MCF 10A (cell line): ENCODE data around the gene SLC30A9. TPM values are rescaled to one million over a fixed set of nuclear protein-coding genes. Genes with fewer than 3 reads are reported as not detected.

ENCODE experiments used
- BruUV-seq: library from RNA; stranded (reverse); fragments of 400-500 nt; replicated peaks from 2 replicates; lab custom pipeline; 2021; lab: Mats Ljungman, UMichigan
- CTCF ChIA-PET: fragments of 300-600 bp; sonication (Branson Sonifier 250); formaldehyde crosslinking; extraction: SDS; loops from one replicate; lab custom pipeline; 2021; ENCODE audit warnings: antibody characterized with exemption, inconsistent platforms; lab: Yijun Ruan, JAX
- POLR2A ChIA-PET: fragments of 300-600, 350-650 bp; sonication (Branson Sonifier 250); formaldehyde crosslinking; extraction: SDS; loops from one replicate; lab custom pipeline; 2020; ENCODE audit warnings: antibody characterized with exemption, inconsistent platforms; lab: Yijun Ruan, JAX
- DNase-seq: peaks from one replicate; pipeline ENCODE4 v3.0.0-alpha.2; 2018; ENCODE audit not compliant: unreplicated experiment
- H3K27ac Mint-ChIP-seq: one replicate; pipeline ENCODE4 v1.8.0; 2022; ENCODE audit warnings: mild to moderate bottlenecking, low read depth, mixed read lengths; ENCODE audit not compliant: unreplicated experiment
- H3K27me3 Mint-ChIP-seq: one replicate; pipeline ENCODE4 v1.8.0; 2022; ENCODE audit warnings: mixed read lengths; ENCODE audit not compliant: insufficient read depth, unreplicated experiment
- H3K36me3 Mint-ChIP-seq: one replicate; pipeline ENCODE4 v1.8.0; 2022; ENCODE audit warnings: mild to moderate bottlenecking, moderate library complexity, mixed read lengths; ENCODE audit not compliant: insufficient read depth, unreplicated experiment
- H3K4me1 Mint-ChIP-seq: one replicate; pipeline ENCODE4 v1.8.0; 2022; ENCODE audit warnings: mixed read lengths; ENCODE audit not compliant: insufficient read depth, unreplicated experiment
- H3K4me3 Mint-ChIP-seq: one replicate; pipeline ENCODE4 v1.8.0; 2022; ENCODE audit warnings: mild to moderate bottlenecking, moderate library complexity, mixed read lengths; ENCODE audit not compliant: unreplicated experiment
- H3K9me3 Mint-ChIP-seq: one replicate; pipeline ENCODE4 v1.8.0; 2022; ENCODE audit warnings: mixed read lengths; ENCODE audit not compliant: unreplicated experiment
- CTCF ChIP-seq: fragments of 200-600 bp; IDR thresholded peaks from one replicate; pipeline ENCODE4 v1.8.0; 2022; ENCODE audit warnings: antibody characterized with exemption, mild to moderate bottlenecking; ENCODE audit not compliant: unreplicated experiment
- intact Hi-C: fragments of 100-400 bp; cut with micrococcal nuclease; formaldehyde crosslinking; loops from 2 replicates; pipeline ENCODE4 v1.14.1; 2022
- total RNA-seq: library from RNA; stranded (reverse); gene quantifications from 2 replicates; pipeline ENCODE4 v1.2.3, GENCODE V29; 2022

SLC30A9 gene
- total RNA-seq, 1 experiment from 2014 or later: 58.5 TPM

GRCh38 chr4:42088386-42088785, 98.1 kb downstream of the SLC30A9 start:
- no TSS peak for BruUV-seq
- peaks cover 36% of the 10 kb centered on the region for H3K36me3 Mint-ChIP-seq
- H3K4me1 Mint-ChIP-seq: no peaks in the 10 kb centered on the region
- CTCF ChIA-PET: interaction anchor here (0.9 to 1.0 kb wide), 2 partner anchors 11 to 19 kb away, joined by 3 to 4 read pairs; no protein-coding TSS in a partner anchor
- H3K9me3 Mint-ChIP-seq: no peaks in the 10 kb centered on the region
- TF ChIP-seq CTCF: no peak
- intact Hi-C loops: no loop called here
- H3K27ac Mint-ChIP-seq: peak overlapping the region; percentile 51
- H3K27me3 Mint-ChIP-seq: no peaks in the 10 kb centered on the region
- H3K4me3 Mint-ChIP-seq: no peak overlapping the region
- POLR2A ChIA-PET: no interaction called here
- no peak for DNase-seq

- peaks cover 15% of the 10 kb centered on the region for H3K4me1 Mint-ChIP-seq
- no peaks in the 10 kb centered on the region for H3K9me3 Mint-ChIP-seq
- peaks cover 5% of the 10 kb centered on the region for H3K36me3 Mint-ChIP-seq
- no peaks in the 10 kb centered on the region for H3K27me3 Mint-ChIP-seq
- intact Hi-C loops: no loop called here
- H3K4me3 Mint-ChIP-seq: peak overlapping the region; percentile 50
- DNase-seq: peak; percentile 80
- ChIA-PET CTCF (interaction anchor here (0.7 kb wide), 1 partner anchor 1191 kb away, joined by 3 read pairs; no protein-coding TSS in a partner anchor), POLR2A (interaction anchor here (0.6 kb wide), 1 partner anchor 104 kb away, joined by 3 read pairs; no protein-coding TSS in a partner anchor)
- TF ChIP-seq CTCF: no peak
- BruUV-seq: no TSS peak
- no peak overlapping the region for H3K27ac Mint-ChIP-seq
Measured at GRCh38 chr4:42101446-42101975, 111.2 kb downstream of the SLC30A9 start.

- TF ChIP-seq CTCF: no peak
- intact Hi-C loops: no loop called here
- peaks cover 15% of the 10 kb centered on the region for H3K4me1 Mint-ChIP-seq
- no peak overlapping the region for H3K27ac Mint-ChIP-seq
- ChIA-PET POLR2A (no interaction called here), CTCF (no interaction called here)
- H3K4me3 Mint-ChIP-seq: no peak overlapping the region
- BruUV-seq: no TSS peak
- H3K9me3 Mint-ChIP-seq: no peaks in the 10 kb centered on the region
- H3K36me3 Mint-ChIP-seq: peaks cover 5% of the 10 kb centered on the region
- no peaks in the 10 kb centered on the region for H3K27me3 Mint-ChIP-seq
- DNase-seq: peak; percentile 61
Measured at GRCh38 chr4:42104521-42104920, 114.2 kb downstream of the SLC30A9 start.

GRCh38 chr4:42112846-42113245, 122.5 kb downstream of the SLC30A9 start:
- DNase-seq: no peak
- TF ChIP-seq CTCF: no peak
- H3K36me3 Mint-ChIP-seq: no peaks in the 10 kb centered on the region
- H3K4me1 Mint-ChIP-seq: no peaks in the 10 kb centered on the region
- BruUV-seq: no TSS peak
- H3K27me3 Mint-ChIP-seq: peaks cover 26% of the 10 kb centered on the region
- intact Hi-C loops: no loop called here
- H3K4me3 Mint-ChIP-seq: no peak overlapping the region
- H3K9me3 Mint-ChIP-seq: no peaks in the 10 kb centered on the region
- POLR2A ChIA-PET: interaction anchor here (0.6 kb wide), 1 partner anchor 176 kb away, joined by 3 read pairs; no protein-coding TSS in a partner anchor
- no peak overlapping the region for H3K27ac Mint-ChIP-seq
- CTCF ChIA-PET: interaction anchor here (0.6 to 0.7 kb wide), 2 partner anchors 11 to 426 kb away, joined by 3 read pairs; no protein-coding TSS in a partner anchor
